HEK293 (cell line): ENCODE results near the gene MMD.
"Not testable (repeated sequence)": the region's sequence is repeated elsewhere in the genome, so short reads cannot be mapped to it uniquely, and the experiment has no call there.

Experiments
- CTCF ChIA-PET: fragments of 350-600 bp; formaldehyde crosslinking; extraction: SDS; loops from one replicate; lab custom pipeline; 2021; ENCODE audit warnings: antibody characterized with exemption; lab: Yijun Ruan, JAX
- POLR2A ChIA-PET: fragments of 300-600 bp; formaldehyde crosslinking; extraction: SDS; loops from one replicate; lab custom pipeline; 2020; ENCODE audit warnings: antibody characterized with exemption, inconsistent platforms; lab: Yijun Ruan, JAX
- H3K27ac ChIP-seq: fragments of 200-500 bp; sonication (Bioruptor generic); 2 replicates; pipeline ENCODE4 v1.5.1; 2014; ENCODE audit warnings: low read depth, low read length, control low read depth, inconsistent platforms; ENCODE audit errors: extremely low read depth
- H3K36me3 ChIP-seq, 2 experiments: fragments of 200-500 bp in 1 of 2; sonication (Bioruptor generic) in 1 of 2; 1 replicate in 1 of 2; 2 replicates in 1 of 2; pipeline ENCODE4 v1.5.1; 2014 to 2017; ENCODE audit warnings: inconsistent platforms in 2 of 2, low read length in 2 of 2; ENCODE audit not compliant: control insufficient read depth in 2 of 2, insufficient read depth in 1 of 2
- H3K4me1 ChIP-seq: fragments of 200-500 bp; sonication (Bioruptor generic); 2 replicates; pipeline ENCODE4 v1.5.1; 2014; ENCODE audit warnings: mild to moderate bottlenecking, low read length, inconsistent platforms; ENCODE audit not compliant: control insufficient read depth, insufficient read depth
- H3K4me3 ChIP-seq: 2 replicates; pipeline ENCODE4 v1.5.1; 2011; ENCODE audit warnings: low read depth, mild to moderate bottlenecking, control low read depth, low read length, moderate library complexity
- H3K9me3 ChIP-seq: fragments of 200-500 bp; sonication (Bioruptor generic); 2 replicates; pipeline ENCODE4 v1.5.1; 2014; ENCODE audit warnings: low read depth, low read length, inconsistent platforms; ENCODE audit not compliant: control insufficient read depth, insufficient read depth
- GLI2 ChIP-seq: fragments of 450-650 bp; formaldehyde crosslinking; IDR thresholded peaks from 2 replicates; pipeline ENCODE4; 2017; ENCODE audit warnings: missing biosample characterization, missing genetic modification characterization, low read depth, borderline replicate concordance
- KLF8 ChIP-seq: fragments of 450-650 bp; formaldehyde crosslinking; IDR thresholded peaks from 2 replicates; pipeline ENCODE4 v1.5.1; 2016; ENCODE audit warnings: missing biosample characterization, missing genetic modification characterization
- MEIS1 ChIP-seq: sonication (generic); formaldehyde crosslinking; IDR thresholded peaks from 2 replicates; pipeline ENCODE4 v1.8.1; 2022; ENCODE audit warnings: missing genetic modification reagents, mild to moderate bottlenecking, borderline replicate concordance
- ZFP37 ChIP-seq: fragments of 450-650 bp; formaldehyde crosslinking; IDR thresholded peaks from 2 replicates; pipeline ENCODE4 v1.5.1; 2016; ENCODE audit warnings: missing biosample characterization, missing genetic modification characterization
- ZNF133 ChIP-seq: fragments of 450-650 bp; formaldehyde crosslinking; IDR thresholded peaks from 2 replicates; pipeline ENCODE4 v1.5.1; 2016; ENCODE audit warnings: missing biosample characterization, missing genetic modification characterization
- ZNF239 ChIP-seq: fragments of 450-650 bp; formaldehyde crosslinking; IDR thresholded peaks from 2 replicates; pipeline ENCODE4 v1.5.1; 2016; ENCODE audit warnings: missing biosample characterization, missing genetic modification characterization
- ZNF302 ChIP-seq: fragments of 450-650 bp; formaldehyde crosslinking; IDR thresholded peaks from 2 replicates; pipeline ENCODE4 v1.5.1; 2016; ENCODE audit warnings: missing biosample characterization, missing genetic modification characterization, low read depth
- ZNF350 ChIP-seq: fragments of 450-650 bp; formaldehyde crosslinking; IDR thresholded peaks from 2 replicates; pipeline ENCODE4 v1.5.0; 2017; ENCODE audit warnings: missing biosample characterization, mild to moderate bottlenecking, missing genetic modification characterization
- ZNF561 ChIP-seq: fragments of 450-650 bp; IDR thresholded peaks from 2 replicates; pipeline ENCODE4 v1.5.1; 2018; ENCODE audit warnings: missing biosample characterization, missing genetic modification characterization, borderline replicate concordance
- ZNF747 ChIP-seq: fragments of 450-650 bp; formaldehyde crosslinking; IDR thresholded peaks from 2 replicates; pipeline ENCODE4 v1.5.1; 2016; ENCODE audit warnings: missing biosample characterization, missing genetic modification characterization
- ZNF777 ChIP-seq: fragments of 450-650 bp; formaldehyde crosslinking; IDR thresholded peaks from 2 replicates; pipeline ENCODE4 v1.5.1; 2017; ENCODE audit warnings: missing biosample characterization, missing genetic modification characterization, borderline replicate concordance
- ZNF843 ChIP-seq: fragments of 450-650 bp; formaldehyde crosslinking; IDR thresholded peaks from 2 replicates; pipeline ENCODE4 v1.5.1; 2016; ENCODE audit warnings: missing biosample characterization, missing genetic modification characterization
- TF ChIP-seq, protein P1 (sequence below): fragments of 450-650 bp; formaldehyde crosslinking; IDR thresholded peaks from 2 replicates; pipeline ENCODE4 v1.5.1; 2017; ENCODE audit warnings: missing biosample characterization, missing genetic modification characterization
- TF ChIP-seq, protein P2 (sequence below): fragments of 450-650 bp; formaldehyde crosslinking; IDR thresholded peaks from 2 replicates; pipeline ENCODE4 v1.5.1; 2016; ENCODE audit warnings: missing biosample characterization, missing genetic modification characterization, borderline replicate concordance
- TF ChIP-seq, protein P3 (sequence below): fragments of 450-650 bp; formaldehyde crosslinking; IDR thresholded peaks from 2 replicates; pipeline ENCODE4 v1.5.1; 2016; ENCODE audit warnings: missing biosample characterization, missing genetic modification characterization
- TF ChIP-seq, protein P4 (sequence below): sonication (generic); formaldehyde crosslinking; IDR thresholded peaks from 2 replicates; pipeline ENCODE4 v1.8.1; 2022; ENCODE audit warnings: mild to moderate bottlenecking, moderate library complexity, missing genetic modification reagents
- TF ChIP-seq, protein P5 (sequence below): fragments of 450-650 bp; formaldehyde crosslinking; IDR thresholded peaks from 2 replicates; pipeline ENCODE4 v1.5.1; 2016; ENCODE audit warnings: missing biosample characterization, missing genetic modification characterization

MMD gene

DNA sequence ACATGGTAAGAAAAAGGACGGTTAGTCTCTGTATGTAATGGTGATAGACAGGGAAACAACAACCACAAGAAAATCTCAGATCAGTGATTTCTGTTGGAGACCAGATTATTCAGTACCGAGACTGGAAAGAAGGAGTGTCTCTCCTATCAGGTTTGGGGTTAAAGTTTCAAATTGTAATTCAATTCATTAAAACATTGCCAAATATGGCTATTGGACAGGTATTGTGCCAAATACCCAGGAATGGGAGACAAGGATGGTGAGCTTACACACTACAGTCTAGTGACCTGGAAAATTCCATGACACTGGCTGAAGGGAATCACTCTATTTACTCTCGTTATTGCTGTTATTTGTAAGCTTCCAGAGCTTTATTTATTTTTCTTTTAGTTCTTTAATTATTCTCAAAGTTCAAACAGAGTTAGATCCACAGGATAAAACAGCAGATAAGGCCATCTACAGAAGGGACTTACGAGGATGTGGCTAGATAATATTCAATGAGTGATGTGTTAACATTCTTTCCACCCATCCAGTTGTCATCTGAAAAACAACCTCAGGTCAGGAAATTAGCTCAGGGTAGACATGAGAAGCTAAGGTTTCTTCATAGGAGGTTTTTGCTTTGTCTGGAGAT is 25.1 kb upstream of the MMD start:
- CTCF ChIA-PET, result interaction anchor here (0.6 to 1.1 kb wide), 2 partner anchors 10 to 23 kb away, joined by 3 to 4 read pairs; no protein-coding TSS in a partner anchor
- Histone ChIP-seq H3K4me3 (no peak overlapping the region), H3K36me3 (no peaks in the 10 kb centered on the region), H3K27ac (no peak overlapping the region), H3K9me3 (no peaks in the 10 kb centered on the region)
- TF ChIP-seq ZNF561 (tag by site-specific recombination), result no peak
- TF ChIP-seq, protein P1, sequence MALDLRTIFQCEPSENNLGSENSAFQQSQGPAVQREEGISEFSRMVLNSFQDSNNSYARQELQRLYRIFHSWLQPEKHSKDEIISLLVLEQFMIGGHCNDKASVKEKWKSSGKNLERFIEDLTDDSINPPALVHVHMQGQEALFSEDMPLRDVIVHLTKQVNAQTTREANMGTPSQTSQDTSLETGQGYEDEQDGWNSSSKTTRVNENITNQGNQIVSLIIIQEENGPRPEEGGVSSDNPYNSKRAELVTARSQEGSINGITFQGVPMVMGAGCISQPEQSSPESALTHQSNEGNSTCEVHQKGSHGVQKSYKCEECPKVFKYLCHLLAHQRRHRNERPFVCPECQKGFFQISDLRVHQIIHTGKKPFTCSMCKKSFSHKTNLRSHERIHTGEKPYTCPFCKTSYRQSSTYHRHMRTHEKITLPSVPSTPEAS (tag by site-specific recombination), result no peak
- TF ChIP-seq, protein P2, sequence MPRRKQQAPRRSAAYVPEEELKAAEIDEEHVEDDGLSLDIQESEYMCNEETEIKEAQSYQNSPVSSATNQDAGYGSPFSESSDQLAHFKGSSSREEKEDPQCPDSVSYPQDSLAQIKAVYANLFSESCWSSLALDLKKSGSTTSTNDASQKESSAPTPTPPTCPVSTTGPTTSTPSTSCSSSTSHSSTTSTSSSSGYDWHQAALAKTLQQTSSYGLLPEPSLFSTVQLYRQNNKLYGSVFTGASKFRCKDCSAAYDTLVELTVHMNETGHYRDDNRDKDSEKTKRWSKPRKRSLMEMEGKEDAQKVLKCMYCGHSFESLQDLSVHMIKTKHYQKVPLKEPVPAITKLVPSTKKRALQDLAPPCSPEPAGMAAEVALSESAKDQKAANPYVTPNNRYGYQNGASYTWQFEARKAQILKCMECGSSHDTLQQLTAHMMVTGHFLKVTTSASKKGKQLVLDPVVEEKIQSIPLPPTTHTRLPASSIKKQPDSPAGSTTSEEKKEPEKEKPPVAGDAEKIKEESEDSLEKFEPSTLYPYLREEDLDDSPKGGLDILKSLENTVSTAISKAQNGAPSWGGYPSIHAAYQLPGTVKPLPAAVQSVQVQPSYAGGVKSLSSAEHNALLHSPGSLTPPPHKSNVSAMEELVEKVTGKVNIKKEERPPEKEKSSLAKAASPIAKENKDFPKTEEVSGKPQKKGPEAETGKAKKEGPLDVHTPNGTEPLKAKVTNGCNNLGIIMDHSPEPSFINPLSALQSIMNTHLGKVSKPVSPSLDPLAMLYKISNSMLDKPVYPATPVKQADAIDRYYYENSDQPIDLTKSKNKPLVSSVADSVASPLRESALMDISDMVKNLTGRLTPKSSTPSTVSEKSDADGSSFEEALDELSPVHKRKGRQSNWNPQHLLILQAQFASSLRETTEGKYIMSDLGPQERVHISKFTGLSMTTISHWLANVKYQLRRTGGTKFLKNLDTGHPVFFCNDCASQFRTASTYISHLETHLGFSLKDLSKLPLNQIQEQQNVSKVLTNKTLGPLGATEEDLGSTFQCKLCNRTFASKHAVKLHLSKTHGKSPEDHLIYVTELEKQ (tag by site-specific recombination), result no peak
- no peak for TF ChIP-seq ZNF350 (tag by site-specific recombination)
- TF ChIP-seq, protein P3, sequence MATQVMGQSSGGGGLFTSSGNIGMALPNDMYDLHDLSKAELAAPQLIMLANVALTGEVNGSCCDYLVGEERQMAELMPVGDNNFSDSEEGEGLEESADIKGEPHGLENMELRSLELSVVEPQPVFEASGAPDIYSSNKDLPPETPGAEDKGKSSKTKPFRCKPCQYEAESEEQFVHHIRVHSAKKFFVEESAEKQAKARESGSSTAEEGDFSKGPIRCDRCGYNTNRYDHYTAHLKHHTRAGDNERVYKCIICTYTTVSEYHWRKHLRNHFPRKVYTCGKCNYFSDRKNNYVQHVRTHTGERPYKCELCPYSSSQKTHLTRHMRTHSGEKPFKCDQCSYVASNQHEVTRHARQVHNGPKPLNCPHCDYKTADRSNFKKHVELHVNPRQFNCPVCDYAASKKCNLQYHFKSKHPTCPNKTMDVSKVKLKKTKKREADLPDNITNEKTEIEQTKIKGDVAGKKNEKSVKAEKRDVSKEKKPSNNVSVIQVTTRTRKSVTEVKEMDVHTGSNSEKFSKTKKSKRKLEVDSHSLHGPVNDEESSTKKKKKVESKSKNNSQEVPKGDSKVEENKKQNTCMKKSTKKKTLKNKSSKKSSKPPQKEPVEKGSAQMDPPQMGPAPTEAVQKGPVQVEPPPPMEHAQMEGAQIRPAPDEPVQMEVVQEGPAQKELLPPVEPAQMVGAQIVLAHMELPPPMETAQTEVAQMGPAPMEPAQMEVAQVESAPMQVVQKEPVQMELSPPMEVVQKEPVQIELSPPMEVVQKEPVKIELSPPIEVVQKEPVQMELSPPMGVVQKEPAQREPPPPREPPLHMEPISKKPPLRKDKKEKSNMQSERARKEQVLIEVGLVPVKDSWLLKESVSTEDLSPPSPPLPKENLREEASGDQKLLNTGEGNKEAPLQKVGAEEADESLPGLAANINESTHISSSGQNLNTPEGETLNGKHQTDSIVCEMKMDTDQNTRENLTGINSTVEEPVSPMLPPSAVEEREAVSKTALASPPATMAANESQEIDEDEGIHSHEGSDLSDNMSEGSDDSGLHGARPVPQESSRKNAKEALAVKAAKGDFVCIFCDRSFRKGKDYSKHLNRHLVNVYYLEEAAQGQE (tag by site-specific recombination), result no peak
- TF ChIP-seq, protein P4, sequence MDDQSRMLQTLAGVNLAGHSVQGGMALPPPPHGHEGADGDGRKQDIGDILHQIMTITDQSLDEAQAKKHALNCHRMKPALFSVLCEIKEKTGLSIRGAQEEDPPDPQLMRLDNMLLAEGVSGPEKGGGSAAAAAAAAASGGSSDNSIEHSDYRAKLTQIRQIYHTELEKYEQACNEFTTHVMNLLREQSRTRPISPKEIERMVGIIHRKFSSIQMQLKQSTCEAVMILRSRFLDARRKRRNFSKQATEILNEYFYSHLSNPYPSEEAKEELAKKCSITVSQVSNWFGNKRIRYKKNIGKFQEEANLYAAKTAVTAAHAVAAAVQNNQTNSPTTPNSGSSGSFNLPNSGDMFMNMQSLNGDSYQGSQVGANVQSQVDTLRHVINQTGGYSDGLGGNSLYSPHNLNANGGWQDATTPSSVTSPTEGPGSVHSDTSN (CRISPR knock-in tag), result no peak
- no peak for TF ChIP-seq ZFP37 (tag by site-specific recombination)
- TF ChIP-seq MEIS1, result no peak
- TF ChIP-seq GLI2 (tag by site-specific recombination), result no peak
- TF ChIP-seq ZNF133 (tag by site-specific recombination), result no peak
- TF ChIP-seq KLF8 (tag by site-specific recombination), result no peak
- TF ChIP-seq ZNF747, result no peak
- TF ChIP-seq ZNF777 (tag by site-specific recombination), result no peak
- TF ChIP-seq, protein P5, sequence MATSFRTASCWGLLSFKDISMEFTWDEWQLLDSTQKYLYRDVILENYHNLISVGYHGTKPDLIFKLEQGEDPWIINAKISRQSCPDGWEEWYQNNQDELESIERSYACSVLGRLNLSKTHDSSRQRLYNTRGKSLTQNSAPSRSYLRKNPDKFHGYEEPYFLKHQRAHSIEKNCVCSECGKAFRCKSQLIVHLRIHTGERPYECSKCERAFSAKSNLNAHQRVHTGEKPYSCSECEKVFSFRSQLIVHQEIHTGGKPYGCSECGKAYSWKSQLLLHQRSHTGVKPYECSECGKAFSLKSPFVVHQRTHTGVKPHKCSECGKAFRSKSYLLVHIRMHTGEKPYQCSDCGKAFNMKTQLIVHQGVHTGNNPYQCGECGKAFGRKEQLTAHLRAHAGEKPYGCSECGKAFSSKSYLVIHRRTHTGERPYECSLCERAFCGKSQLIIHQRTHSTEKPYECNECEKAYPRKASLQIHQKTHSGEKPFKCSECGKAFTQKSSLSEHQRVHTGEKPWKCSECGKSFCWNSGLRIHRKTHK (tag by site-specific recombination), result no peak
- no peak for TF ChIP-seq ZNF239 (tag by site-specific recombination)
- no peak for TF ChIP-seq ZNF843 (tag by site-specific recombination)
- TF ChIP-seq ZNF302 (tag by site-specific recombination), result no peak
- TF ChIP-seq, all 188 proteins: peak for 0
- peaks cover 18% of the 10 kb centered on the region for H3K4me1 ChIP-seq
- POLR2A ChIA-PET, result interaction anchor here (0.5 kb wide), 1 partner anchor 31 kb away, joined by 4 read pairs; no protein-coding TSS in a partner anchor

DNA sequence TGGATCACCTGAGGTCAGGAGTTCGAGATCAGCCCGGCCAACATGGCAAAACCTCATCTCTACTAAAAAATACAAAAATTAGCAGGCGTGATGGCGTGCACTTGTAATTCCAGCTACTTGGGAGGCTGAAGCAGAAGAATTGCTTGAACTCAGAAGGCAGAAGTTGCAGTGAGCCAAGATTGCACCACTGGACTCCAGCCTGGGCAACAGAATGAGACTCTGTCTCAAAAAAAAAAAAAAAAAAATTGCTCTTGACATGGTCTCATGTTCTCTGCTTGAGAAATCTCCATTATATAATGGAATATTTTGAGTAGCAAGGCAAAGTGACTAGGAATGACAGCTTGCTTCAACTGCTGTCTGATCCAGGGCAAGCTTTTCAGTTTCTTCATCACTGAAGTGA is 24.4 kb upstream of the MMD start:
- H3K4me3 ChIP-seq, POLR2A ChIA-PET, H3K9me3 ChIP-seq, H3K27ac ChIP-seq, H3K36me3 ChIP-seq: not testable (repeated sequence)
- CTCF ChIA-PET, result interaction anchor here (0.7 to 1.1 kb wide), 2 partner anchors 9 to 150 kb away, joined by 3 read pairs; no protein-coding TSS in a partner anchor
- H3K4me1 ChIP-seq, result peaks cover 18% of the 10 kb centered on the region
